Measurements from ENCODE around the gene USP28.

USP28 gene

DNA sequence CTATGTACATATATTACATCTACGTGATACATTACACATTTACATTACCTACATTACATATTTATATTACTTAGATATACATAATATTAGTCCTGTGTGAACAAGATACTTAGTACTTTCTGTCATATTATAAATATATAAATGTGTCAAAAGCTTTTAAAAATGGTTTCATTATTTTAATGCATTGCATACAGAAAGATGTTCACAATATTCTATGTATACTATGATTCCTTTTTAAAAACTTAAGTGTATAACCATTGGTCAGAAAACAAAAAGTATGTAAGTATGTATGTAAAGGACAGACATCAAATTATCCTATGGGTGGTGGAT lies 101.2 kb downstream of the USP28 start:
- H3K9me3 ChIP-seq (ENCODE audit: control insufficient read depth, insufficient read depth, low read depth, low read length), result no peaks in the 10 kb centered on the region
- H3K36me3 ChIP-seq (ENCODE audit: control insufficient read depth in 2 of 2, insufficient read depth in 1 of 2, low read length in 2 of 2), result peaks cover 0 to 19% of the 10 kb centered on the region in 2 experiments
- peak overlapping the region; percentile 96; the same call in 1 of the 2 replicates for H3K4me3 ChIP-seq (ENCODE audit: low read depth, low read length)
- POLR2A ChIA-PET, result interaction anchor here (0.6 kb wide), 1 partner anchor 146 kb away, joined by 10 read pairs; no protein-coding TSS in a partner anchor
- CTCF ChIA-PET, result interaction anchor here (2.1 kb wide), 1 partner anchor 8 kb away, joined by 5 read pairs; no protein-coding TSS in a partner anchor
- H3K27ac ChIP-seq (ENCODE audit: extremely low read depth, low read depth, low read length), result no peak overlapping the region
- 0 out of 2 replicates have a peak, but pooled peaks cover 3% of the 10 kb centered on the region for H3K4me1 ChIP-seq (ENCODE audit: control insufficient read depth, insufficient read depth, low read length)
- TF ChIP-seq ZNF621 (tag by site-specific recombination; IDR thresholded peaks at IDR 0.05) (no peak), KLF10 (tag by site-specific recombination; IDR thresholded peaks at IDR 0.05) (0 out of 2 replicates have a peak, but pooled peaks have one; percentile 5)
- TF ChIP-seq, protein P1, sequence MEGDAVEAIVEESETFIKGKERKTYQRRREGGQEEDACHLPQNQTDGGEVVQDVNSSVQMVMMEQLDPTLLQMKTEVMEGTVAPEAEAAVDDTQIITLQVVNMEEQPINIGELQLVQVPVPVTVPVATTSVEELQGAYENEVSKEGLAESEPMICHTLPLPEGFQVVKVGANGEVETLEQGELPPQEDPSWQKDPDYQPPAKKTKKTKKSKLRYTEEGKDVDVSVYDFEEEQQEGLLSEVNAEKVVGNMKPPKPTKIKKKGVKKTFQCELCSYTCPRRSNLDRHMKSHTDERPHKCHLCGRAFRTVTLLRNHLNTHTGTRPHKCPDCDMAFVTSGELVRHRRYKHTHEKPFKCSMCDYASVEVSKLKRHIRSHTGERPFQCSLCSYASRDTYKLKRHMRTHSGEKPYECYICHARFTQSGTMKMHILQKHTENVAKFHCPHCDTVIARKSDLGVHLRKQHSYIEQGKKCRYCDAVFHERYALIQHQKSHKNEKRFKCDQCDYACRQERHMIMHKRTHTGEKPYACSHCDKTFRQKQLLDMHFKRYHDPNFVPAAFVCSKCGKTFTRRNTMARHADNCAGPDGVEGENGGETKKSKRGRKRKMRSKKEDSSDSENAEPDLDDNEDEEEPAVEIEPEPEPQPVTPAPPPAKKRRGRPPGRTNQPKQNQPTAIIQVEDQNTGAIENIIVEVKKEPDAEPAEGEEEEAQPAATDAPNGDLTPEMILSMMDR (tag by site-specific recombination; IDR thresholded peaks at IDR 0.05), result 0 out of 2 replicates have a peak, but pooled peaks have one; percentile 2

DNA sequence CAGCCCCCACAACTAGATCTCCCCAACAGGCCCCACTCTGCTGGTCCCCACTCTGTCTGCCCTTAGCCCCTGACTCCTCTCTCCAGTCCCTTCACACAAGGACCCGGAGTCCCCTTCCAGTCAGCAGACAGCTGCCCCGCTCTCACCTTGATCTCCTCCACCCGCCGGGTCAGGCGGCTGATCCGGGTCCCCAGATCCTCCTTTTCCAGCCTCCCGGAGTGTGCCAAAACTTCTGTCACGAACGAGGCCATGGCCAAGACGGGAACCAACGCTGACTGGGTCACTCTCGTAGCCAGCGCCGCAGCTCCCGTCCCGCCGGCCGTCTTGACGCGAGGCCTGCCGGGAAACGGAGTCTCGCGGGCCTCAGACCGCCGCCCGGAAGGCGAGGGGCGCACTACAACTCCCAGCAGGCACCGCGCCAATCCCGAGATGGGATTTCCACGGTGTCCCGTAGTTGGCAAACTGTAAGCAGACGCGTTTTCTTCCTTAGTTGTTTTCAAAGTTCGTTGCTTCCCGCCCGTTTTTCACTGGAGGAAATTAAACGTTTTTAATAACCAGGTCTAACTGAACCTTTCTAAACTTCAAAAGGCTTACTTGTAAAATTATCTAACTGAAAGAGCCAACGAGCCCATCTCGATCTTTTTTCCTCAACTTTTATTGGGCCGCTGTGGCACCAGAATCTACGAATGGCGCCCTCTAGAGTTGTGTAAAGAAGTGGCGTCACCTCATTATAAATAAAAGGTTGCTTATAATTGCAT lies 101.8 kb downstream of the USP28 start, which contains the start of gene ZW10:
Gene ZW10 (minus strand): TSS at position 277 of the 758 bp plus-strand sequence. CDS start 26 bp downstream, at position 251.
- POLR2A ChIA-PET, result interaction anchor here (0.6 to 1.2 kb wide), 2 partner anchors 9 to 145 kb away, joined by 3 to 10 read pairs; no protein-coding TSS in a partner anchor
- H3K9me3 ChIP-seq (ENCODE audit: control insufficient read depth, insufficient read depth, low read depth, low read length), result no peaks in the 10 kb centered on the region
- 0 out of 2 replicates have a peak, but pooled peaks cover 3% of the 10 kb centered on the region for H3K4me1 ChIP-seq (ENCODE audit: control insufficient read depth, insufficient read depth, low read length)
- peak within 1 kb of the TSS; percentile 47; the same call in 1 of the 2 replicates for H3K27ac ChIP-seq (ENCODE audit: extremely low read depth, low read depth, low read length)
- CTCF ChIA-PET, result interaction anchor here (0.6 to 2.1 kb wide), 6 partner anchors 9 to 467 kb away, joined by 3 to 5 read pairs (median 4); no protein-coding TSS in a partner anchor
- H3K4me3 ChIP-seq (ENCODE audit: low read depth, low read length), result peak within 1 kb of the TSS; percentile 96
- peaks cover 0 to 23% of the 10 kb centered on the region in 2 experiments for H3K36me3 ChIP-seq (ENCODE audit: control insufficient read depth in 2 of 2, insufficient read depth in 1 of 2, low read length in 2 of 2)
- TF ChIP-seq, protein P2, sequence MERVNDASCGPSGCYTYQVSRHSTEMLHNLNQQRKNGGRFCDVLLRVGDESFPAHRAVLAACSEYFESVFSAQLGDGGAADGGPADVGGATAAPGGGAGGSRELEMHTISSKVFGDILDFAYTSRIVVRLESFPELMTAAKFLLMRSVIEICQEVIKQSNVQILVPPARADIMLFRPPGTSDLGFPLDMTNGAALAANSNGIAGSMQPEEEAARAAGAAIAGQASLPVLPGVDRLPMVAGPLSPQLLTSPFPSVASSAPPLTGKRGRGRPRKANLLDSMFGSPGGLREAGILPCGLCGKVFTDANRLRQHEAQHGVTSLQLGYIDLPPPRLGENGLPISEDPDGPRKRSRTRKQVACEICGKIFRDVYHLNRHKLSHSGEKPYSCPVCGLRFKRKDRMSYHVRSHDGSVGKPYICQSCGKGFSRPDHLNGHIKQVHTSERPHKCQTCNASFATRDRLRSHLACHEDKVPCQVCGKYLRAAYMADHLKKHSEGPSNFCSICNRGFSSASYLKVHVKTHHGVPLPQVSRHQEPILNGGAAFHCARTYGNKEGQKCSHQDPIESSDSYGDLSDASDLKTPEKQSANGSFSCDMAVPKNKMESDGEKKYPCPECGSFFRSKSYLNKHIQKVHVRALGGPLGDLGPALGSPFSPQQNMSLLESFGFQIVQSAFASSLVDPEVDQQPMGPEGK (tag by site-specific recombination; IDR thresholded peaks at IDR 0.05), result peak; percentile 72
- TF ChIP-seq IKZF3 (tag by site-specific recombination; IDR thresholded peaks at IDR 0.05) (peak; percentile 73), PRDM1 (tag by site-specific recombination; IDR thresholded peaks at IDR 0.05) (no peak), ZNF48 (tag by site-specific recombination; IDR thresholded peaks at IDR 0.05) (no peak), GLI4 (tag by site-specific recombination; IDR thresholded peaks at IDR 0.05) (no peak), ZXDB (tag by site-specific recombination; IDR thresholded peaks at IDR 0.05) (peak; percentile 31), GLI2 (tag by site-specific recombination; IDR thresholded peaks at IDR 0.05; ENCODE audit: borderline replicate concordance, low read depth) (no peak), ZNF600 (tag by site-specific recombination; IDR thresholded peaks at IDR 0.05) (peak; percentile 59), ZEB2 (tag by site-specific recombination; IDR thresholded peaks at IDR 0.05) (peak; percentile 65), KLF10 (tag by site-specific recombination; IDR thresholded peaks at IDR 0.05) (peak; percentile 30; the same call in 1 of the 2 replicates), ZBTB20 (tag by site-specific recombination; IDR thresholded peaks at IDR 0.05) (peak; percentile 84)
- TF ChIP-seq, protein P3, sequence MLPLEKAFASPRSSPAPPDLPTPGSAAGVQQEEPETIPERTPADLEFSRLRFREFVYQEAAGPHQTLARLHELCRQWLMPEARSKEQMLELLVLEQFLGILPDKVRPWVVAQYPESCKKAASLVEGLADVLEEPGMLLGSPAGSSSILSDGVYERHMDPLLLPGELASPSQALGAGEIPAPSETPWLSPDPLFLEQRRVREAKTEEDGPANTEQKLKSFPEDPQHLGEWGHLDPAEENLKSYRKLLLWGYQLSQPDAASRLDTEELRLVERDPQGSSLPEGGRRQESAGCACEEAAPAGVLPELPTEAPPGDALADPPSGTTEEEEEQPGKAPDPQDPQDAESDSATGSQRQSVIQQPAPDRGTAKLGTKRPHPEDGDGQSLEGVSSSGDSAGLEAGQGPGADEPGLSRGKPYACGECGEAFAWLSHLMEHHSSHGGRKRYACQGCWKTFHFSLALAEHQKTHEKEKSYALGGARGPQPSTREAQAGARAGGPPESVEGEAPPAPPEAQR (tag by site-specific recombination; IDR thresholded peaks at IDR 0.05), result no peak
- TF ChIP-seq, protein P4, sequence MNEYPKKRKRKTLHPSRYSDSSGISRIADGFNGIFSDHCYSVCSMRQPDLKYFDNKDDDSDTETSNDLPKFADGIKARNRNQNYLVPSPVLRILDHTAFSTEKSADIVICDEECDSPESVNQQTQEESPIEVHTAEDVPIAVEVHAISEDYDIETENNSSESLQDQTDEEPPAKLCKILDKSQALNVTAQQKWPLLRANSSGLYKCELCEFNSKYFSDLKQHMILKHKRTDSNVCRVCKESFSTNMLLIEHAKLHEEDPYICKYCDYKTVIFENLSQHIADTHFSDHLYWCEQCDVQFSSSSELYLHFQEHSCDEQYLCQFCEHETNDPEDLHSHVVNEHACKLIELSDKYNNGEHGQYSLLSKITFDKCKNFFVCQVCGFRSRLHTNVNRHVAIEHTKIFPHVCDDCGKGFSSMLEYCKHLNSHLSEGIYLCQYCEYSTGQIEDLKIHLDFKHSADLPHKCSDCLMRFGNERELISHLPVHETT (tag by site-specific recombination; IDR thresholded peaks at IDR 0.05), result no peak
- TF ChIP-seq, protein P5, sequence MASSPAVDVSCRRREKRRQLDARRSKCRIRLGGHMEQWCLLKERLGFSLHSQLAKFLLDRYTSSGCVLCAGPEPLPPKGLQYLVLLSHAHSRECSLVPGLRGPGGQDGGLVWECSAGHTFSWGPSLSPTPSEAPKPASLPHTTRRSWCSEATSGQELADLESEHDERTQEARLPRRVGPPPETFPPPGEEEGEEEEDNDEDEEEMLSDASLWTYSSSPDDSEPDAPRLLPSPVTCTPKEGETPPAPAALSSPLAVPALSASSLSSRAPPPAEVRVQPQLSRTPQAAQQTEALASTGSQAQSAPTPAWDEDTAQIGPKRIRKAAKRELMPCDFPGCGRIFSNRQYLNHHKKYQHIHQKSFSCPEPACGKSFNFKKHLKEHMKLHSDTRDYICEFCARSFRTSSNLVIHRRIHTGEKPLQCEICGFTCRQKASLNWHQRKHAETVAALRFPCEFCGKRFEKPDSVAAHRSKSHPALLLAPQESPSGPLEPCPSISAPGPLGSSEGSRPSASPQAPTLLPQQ (tag by site-specific recombination; IDR thresholded peaks at IDR 0.05), result peak; percentile 82
- TF ChIP-seq, protein P6, sequence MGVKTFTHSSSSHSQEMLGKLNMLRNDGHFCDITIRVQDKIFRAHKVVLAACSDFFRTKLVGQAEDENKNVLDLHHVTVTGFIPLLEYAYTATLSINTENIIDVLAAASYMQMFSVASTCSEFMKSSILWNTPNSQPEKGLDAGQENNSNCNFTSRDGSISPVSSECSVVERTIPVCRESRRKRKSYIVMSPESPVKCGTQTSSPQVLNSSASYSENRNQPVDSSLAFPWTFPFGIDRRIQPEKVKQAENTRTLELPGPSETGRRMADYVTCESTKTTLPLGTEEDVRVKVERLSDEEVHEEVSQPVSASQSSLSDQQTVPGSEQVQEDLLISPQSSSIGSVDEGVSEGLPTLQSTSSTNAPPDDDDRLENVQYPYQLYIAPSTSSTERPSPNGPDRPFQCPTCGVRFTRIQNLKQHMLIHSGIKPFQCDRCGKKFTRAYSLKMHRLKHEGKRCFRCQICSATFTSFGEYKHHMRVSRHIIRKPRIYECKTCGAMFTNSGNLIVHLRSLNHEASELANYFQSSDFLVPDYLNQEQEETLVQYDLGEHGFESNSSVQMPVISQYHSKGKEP (tag by site-specific recombination; IDR thresholded peaks at IDR 0.05), result 0 out of 2 replicates have a peak, but pooled peaks have one; percentile 8
- TF ChIP-seq, protein P7, sequence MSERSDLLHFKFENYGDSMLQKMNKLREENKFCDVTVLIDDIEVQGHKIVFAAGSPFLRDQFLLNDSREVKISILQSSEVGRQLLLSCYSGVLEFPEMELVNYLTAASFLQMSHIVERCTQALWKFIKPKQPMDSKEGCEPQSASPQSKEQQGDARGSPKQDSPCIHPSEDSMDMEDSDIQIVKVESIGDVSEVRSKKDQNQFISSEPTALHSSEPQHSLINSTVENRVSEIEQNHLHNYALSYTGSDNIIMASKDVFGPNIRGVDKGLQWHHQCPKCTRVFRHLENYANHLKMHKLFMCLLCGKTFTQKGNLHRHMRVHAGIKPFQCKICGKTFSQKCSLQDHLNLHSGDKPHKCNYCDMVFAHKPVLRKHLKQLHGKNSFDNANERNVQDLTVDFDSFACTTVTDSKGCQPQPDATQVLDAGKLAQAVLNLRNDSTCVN (tag by site-specific recombination; optimal IDR thresholded peaks at IDR 0.05), result peak; percentile 50
